ENCODE measurements around the gene BANK1.

GRCh38 chr4:101960431-101960830 is 169.9 kb downstream of the BANK1 start:
- no peak for TF ChIP-seq CTCF (IDR thresholded peaks at IDR 0.05)
- TF ChIP-seq POLR2A (IDR thresholded peaks at IDR 0.05), result no peak
